Measurements from ENCODE around the gene KIF6. TPM values are rescaled to one million over a fixed set of nuclear protein-coding genes. Genes with fewer than 3 reads are reported as not detected.
A peak's percentile ranks its signal among the peaks of the same experiment; 100 is the strongest.

KIF6 gene
- total RNA-seq, 1 donor from 2014 or later = 1.4 TPM

DNA sequence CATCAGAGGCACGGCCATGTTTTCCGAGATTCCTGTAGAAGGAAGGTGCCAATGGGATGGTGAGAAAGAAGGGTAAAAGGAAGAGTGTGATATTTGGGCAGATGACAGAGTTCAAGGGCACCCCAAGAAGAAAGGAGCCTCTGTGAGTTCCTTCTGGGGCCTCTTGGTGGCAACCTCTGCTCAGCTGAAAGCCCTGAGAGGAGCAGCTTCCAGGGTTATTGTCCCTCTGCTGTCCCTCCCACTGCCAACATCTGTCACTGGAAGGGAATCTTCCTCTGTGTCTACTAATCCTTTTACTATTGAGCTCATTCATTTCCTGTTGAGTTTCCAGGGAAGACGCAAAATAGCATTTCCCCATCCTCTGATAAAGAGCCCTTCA lies 362.7 kb downstream of the KIF6 start:
- Mint-ChIP-seq H3K9me3 (no peaks in the 10 kb centered on the region), H3K27me3 (ENCODE audit: low read depth) (peaks cover 5% of the 10 kb centered on the region), H3K4me1 (peaks cover 13% of the 10 kb centered on the region), H3K27ac (no peak overlapping the region), H3K4me3 (no peak overlapping the region), H3K36me3 (no peaks in the 10 kb centered on the region)
- TF ChIP-seq, protein P1, sequence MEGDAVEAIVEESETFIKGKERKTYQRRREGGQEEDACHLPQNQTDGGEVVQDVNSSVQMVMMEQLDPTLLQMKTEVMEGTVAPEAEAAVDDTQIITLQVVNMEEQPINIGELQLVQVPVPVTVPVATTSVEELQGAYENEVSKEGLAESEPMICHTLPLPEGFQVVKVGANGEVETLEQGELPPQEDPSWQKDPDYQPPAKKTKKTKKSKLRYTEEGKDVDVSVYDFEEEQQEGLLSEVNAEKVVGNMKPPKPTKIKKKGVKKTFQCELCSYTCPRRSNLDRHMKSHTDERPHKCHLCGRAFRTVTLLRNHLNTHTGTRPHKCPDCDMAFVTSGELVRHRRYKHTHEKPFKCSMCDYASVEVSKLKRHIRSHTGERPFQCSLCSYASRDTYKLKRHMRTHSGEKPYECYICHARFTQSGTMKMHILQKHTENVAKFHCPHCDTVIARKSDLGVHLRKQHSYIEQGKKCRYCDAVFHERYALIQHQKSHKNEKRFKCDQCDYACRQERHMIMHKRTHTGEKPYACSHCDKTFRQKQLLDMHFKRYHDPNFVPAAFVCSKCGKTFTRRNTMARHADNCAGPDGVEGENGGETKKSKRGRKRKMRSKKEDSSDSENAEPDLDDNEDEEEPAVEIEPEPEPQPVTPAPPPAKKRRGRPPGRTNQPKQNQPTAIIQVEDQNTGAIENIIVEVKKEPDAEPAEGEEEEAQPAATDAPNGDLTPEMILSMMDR (IDR thresholded peaks at IDR 0.05; ENCODE audit: unreplicated experiment) = no peak
- DNase-seq (ENCODE audit: low spot score in 2 of 2, unreplicated experiment in 2 of 2) = no peak

DNA sequence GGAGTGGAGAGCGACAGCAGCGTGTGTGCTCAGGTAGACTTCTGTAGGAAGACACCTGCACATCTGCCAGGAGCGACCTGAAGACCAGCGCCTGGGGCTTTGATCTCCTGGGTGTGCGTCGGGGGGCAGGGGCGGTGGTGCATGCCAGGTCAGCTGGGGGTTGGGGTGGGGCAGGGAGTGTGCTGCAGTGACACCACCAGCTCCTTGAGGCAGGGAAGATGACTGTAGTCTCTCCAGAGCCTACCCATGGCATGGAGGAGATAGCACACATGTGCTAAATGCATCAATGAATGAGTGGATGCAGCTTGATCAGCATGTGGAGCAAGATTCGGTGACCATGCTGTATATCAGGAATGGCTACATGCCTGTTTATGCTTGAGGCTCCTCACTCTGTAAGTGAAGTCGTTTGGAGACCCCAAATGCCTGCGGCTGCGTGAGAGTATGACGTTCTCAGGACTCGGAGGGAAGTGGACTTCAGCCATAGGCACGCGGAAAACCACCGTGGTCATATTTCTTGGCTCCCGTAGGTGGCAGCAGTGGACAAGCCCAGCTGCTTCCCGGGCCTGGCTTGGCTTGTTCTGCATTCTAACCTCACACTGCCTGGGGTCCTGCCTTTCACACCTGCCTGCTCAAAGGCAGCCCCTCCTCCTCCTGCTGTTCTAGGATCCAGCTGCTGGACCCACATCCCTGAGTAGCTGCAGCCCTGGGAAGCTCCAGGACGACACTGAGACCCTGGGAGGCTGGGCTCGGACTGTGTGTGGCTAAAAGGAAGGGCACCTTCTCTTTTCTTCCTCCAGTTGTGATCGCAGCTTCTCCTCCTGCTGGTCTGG lies 363.3 kb downstream of the KIF6 start:
- peak; percentile 40 to 79 for DNase-seq (ENCODE audit: low spot score in 2 of 2, unreplicated experiment in 2 of 2)
- peaks cover 5% of the 10 kb centered on the region for H3K27me3 Mint-ChIP-seq (ENCODE audit: low read depth)
- H3K27ac Mint-ChIP-seq = no peak overlapping the region

DNA sequence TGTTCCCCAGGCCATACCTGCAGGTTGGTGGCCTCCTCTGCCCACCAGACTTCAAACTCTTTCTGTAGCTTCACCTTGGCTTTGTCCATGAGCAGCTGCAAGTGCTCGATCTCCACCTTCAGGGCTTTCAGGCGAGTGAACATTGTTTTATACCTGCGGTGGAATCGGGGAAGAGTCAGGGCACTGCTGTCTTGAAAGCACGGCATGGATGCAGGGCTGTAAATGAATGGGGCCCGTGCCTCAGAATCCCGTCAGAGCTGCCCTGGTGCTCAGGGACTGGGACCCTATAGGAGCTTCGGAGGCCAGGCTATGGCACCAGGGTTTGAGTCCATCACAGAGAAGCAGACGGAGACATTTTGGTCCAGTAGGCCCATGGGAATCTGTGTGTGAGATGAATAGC lies 364.8 kb downstream of the KIF6 start:
- Mint-ChIP-seq H3K27me3 (ENCODE audit: low read depth) (peaks cover 2% of the 10 kb centered on the region), H3K9me3 (no peaks in the 10 kb centered on the region), H3K4me1 (peaks cover 12% of the 10 kb centered on the region), H3K36me3 (no peaks in the 10 kb centered on the region), H3K27ac (no peak overlapping the region), H3K4me3 (no peak overlapping the region)
- TF ChIP-seq, protein P1 (IDR thresholded peaks at IDR 0.05; ENCODE audit: unreplicated experiment) = no peak
- no peak for DNase-seq (ENCODE audit: low spot score in 2 of 2, unreplicated experiment in 2 of 2)

More for the DNA sequence above, 363.3 kb downstream of the KIF6 start:
- no peaks in the 10 kb centered on the region for H3K9me3 Mint-ChIP-seq
- H3K36me3 Mint-ChIP-seq = no peaks in the 10 kb centered on the region
- peaks cover 12% of the 10 kb centered on the region for H3K4me1 Mint-ChIP-seq
- H3K4me3 Mint-ChIP-seq = no peak overlapping the region
- TF ChIP-seq, protein P1 (IDR thresholded peaks at IDR 0.05; ENCODE audit: unreplicated experiment) = peak; percentile 75

GRCh38 chr6:39357998-39358686 lies 367.1 kb downstream of the KIF6 start:
- TF ChIP-seq, protein P1 (IDR thresholded peaks at IDR 0.05; ENCODE audit: unreplicated experiment) = no peak
- H3K27me3 Mint-ChIP-seq (ENCODE audit: low read depth) = peaks cover 2% of the 10 kb centered on the region
- H3K4me1 Mint-ChIP-seq = peaks cover 12% of the 10 kb centered on the region
- no peaks in the 10 kb centered on the region for H3K36me3 Mint-ChIP-seq
- no peaks in the 10 kb centered on the region for H3K9me3 Mint-ChIP-seq
- H3K4me3 Mint-ChIP-seq = no peak overlapping the region
- peak in 1 of 2 experiments; percentile 60 for DNase-seq (ENCODE audit: low spot score in 2 of 2, unreplicated experiment in 2 of 2)
- peak overlapping the region; percentile 43 for H3K27ac Mint-ChIP-seq

DNA sequence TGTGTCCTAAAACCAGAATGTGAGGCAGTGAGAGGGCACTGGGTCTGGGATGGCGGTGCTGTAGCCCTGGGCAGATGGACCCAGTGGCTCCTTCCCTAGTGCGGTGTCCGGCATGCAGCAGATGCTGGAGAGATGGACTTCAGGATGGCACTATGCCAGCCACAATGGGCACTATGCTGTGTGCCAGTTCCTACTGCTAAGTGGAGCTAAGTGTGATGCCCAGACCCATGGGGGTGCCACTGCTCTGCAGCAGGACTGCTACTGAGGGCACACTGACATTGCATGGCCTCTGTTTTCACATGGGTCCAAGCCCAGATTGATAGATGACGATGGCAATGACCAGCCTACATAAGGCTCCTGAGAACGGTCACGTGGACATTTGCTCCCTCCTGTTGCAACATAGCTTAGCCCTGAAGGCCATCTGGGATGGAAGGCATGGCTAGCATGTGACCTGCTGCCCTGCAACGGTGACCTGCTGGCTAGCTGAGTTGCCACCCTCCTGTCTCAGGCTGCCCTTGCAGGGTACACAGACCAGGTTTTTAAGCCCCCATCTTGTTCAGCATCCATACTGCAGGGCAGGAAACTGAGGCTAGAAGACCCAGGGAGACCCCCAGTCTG lies 371.4 kb downstream of the KIF6 start:
- peaks cover 11% of the 10 kb centered on the region for H3K4me1 Mint-ChIP-seq
- DNase-seq (ENCODE audit: low spot score in 2 of 2, unreplicated experiment in 2 of 2) = no peak
- H3K9me3 Mint-ChIP-seq = no peaks in the 10 kb centered on the region
- H3K36me3 Mint-ChIP-seq = no peaks in the 10 kb centered on the region
- no peak overlapping the region for H3K4me3 Mint-ChIP-seq
- H3K27me3 Mint-ChIP-seq (ENCODE audit: low read depth) = peaks cover 13% of the 10 kb centered on the region
- H3K27ac Mint-ChIP-seq = no peak overlapping the region
- TF ChIP-seq, protein P1 (IDR thresholded peaks at IDR 0.05; ENCODE audit: unreplicated experiment) = no peak
